GM19468 (cell line): ENCODE data around the gene KRTAP16-1.
"Not testable (repeated sequence)": the region's sequence is repeated elsewhere in the genome, so short reads cannot be mapped to it uniquely, and the experiment has no call there.

Source experiments
- ATAC-seq: cut with Tn5 transposase; IDR thresholded peaks from one replicate; pipeline ENCODE4 v1.9.1; 2021; ENCODE audit warnings: mild to moderate bottlenecking, moderate library complexity, moderate number of reproducible peaks; ENCODE audit not compliant: unreplicated experiment; ENCODE audit errors: extremely low read depth

The KRTAP16-1 gene

DNA sequence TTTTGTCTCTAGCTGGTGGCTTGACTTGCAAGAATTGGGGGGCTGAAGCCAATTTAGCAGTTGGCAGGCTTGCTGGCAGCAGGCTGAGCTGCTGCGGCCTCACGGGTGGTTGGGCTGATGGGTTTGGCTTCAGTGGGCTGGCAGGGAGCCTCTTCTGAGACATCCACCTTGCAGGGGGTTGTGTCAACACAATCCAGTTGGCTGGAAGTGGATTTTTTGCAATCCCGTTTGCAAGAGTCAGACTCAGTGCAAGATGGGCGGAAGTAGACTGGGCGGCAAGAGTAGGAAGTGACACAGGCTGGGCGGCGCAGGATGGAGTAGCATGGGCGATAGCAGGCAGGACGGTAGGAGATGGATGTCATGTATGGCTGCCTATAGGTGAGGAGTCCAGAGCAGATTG lies 1.5 kb downstream of the KRTAP16-1 start:
- no peak for ATAC-seq

DNA sequence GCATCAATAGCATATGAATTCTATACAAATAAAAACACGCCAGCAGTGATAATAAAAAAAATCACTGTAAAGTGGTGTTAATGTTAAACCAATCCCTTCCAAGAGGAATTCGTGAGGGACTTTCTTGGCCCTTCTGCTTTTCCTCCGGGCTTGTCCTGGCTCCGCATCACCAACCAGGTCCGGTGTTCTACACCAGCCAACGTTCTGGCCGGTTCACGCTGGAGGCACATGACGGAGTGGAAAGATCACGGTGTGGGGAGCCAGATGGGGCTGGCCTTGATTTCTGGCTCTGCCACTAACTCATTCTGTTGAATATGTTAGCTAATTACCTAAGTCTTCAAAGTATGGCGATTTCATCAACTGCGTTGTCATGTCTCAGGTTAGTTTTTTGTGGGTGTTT lies 5.0 kb downstream of the KRTAP16-1 start:
- ATAC-seq, result no peak

DNA sequence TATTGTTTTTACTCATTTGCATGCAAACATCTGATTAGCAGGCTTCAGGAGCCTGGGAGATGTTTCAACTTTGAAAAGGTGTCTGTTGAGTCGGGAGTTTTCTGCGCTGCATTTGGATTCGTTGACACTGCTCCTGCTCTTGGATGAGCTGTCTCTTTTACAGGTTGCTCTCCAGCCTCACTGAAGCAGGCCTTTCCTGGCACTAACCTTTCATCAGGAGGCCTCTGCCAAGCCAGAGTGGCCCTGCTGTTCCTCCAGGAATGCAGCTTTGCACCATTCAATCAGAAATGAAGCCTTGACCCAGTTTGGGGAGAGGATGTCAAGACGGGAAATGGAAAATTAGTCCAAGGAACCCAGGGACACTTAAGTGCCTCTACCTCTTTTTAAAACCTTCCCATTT lies 6.1 kb downstream of the KRTAP16-1 start:
- no peak for ATAC-seq

DNA sequence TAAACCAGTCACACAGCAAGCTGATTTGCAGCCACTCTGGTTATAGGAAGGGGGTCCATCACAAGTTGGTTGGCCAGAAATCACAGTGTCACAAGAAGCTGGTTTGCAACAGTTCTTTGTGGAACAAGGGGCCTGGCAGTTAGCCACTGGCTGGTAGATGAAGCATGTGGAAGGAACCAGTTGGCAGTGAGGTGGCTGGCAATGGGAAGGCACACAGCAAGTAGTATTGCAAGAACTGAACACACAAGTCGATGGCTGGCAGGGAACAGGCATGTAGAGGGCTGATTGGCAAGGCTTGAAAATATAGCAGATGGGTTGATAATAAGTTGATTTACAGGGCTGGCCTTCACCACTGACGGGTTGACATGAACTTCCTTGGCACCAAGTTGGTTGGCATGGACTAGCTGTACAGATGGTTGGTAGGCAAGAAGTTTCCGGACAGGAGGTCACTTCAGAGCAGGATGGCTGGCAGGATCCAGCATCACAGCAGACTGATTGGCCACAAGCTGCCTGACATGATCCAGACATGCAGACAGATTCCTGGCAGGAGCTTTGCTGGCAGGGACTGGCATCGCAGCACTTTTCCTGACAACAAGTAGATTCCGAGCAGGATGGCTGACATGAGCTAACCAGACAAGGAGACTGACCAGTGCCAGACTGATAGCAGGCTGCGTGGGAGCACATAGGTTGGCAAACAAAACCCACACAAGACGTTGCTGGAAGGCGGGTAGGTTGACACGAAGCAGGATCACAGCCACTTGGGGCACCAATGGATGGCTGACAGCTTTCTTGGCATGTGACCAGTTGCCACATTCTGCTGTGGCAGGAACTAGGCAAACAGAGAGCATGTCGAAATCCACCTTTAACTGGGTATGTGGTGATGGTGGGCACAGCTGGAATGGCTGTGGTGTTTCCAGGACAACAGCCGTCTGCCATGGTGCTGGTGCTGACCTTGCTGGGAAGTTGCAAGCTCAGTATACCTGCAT lies 6.9 kb downstream of the KRTAP16-1 start, which contains the start of gene KRTAP29-1:
KRTAP29-1 (minus strand) TSS at position 936 of the 986 bp plus-strand sequence; CDS start at position 936, 0 bp downstream.
- no peak for ATAC-seq

DNA sequence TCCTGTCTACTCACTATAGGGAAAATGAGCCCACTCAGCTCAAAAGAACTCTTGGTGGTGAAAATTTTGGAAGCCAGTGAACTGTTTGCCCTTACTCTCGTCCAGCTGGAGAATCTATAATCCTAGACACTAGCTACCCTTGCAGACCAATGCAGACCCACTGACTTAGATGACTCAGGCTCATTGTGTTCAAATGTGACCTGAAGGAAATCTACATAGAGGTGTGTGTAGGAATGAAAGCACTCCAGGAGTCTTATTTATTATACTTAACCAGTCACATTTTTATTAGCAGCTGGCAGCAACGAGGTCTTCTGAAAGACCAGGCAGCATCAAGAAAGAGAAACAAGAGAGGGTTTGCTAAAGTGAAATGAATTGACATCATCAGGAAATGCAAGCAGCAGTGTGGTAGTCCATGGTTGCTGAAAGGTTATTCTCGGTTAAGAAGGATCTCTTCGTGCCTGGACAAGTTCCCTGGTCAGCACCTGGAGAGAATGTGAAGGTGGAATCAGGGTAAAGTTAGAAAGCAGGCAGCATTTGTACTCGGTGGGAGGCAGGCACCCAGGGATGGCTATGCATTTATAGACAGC lies 7.8 kb downstream of the KRTAP16-1 start:
- no peak for ATAC-seq

DNA sequence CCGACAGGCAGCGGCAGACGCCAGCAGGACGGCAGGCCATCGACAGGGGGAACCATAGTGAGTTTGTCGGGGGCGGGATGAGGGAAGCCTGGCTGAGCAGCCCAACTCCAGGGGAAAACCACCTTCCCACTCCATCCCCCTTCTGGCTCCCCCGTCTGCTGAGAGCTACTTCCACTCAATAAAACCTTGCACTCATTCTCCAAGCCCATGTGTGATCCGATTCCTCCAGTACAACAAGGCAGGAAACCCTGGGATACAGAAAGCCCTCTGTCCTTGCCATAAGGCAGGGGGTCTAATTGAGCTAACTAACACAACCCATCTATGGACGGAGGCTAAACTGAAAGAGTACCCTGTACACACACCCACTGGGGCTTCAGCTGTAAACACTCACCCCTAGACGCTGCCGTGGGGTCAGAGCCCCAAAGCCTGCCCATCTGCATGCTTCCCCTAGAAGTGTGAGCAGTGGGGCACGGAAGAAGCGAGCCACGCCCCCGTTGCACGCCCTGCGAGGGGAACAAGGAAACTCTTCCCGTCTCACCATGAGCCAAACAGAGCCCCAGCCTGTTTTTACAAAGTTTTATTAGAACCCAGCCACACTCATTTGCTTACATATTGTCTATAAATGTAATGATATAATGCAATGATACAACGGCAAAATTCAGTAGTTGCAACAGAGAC lies 10.5 kb downstream of the KRTAP16-1 start:
- ATAC-seq, result no peak

DNA sequence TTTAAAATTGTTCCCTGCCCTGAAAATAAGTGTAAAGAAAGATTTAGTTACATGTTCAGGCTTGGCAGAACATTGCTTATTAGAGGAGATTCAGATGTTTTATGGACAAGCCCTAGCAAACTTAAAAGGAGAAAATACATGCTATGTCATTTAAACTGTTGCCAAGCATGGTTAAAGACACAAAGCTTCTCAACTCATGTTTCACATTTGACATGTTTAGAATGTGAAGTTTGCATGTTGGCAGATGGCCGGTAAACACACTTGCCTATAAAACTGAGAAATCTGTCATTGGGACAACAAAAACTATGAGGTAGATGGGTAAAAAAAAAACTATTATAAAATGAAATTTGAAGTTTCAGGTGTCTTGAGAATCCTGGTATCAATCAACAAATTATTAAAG lies 12.3 kb downstream of the KRTAP16-1 start:
- no peak for ATAC-seq

DNA sequence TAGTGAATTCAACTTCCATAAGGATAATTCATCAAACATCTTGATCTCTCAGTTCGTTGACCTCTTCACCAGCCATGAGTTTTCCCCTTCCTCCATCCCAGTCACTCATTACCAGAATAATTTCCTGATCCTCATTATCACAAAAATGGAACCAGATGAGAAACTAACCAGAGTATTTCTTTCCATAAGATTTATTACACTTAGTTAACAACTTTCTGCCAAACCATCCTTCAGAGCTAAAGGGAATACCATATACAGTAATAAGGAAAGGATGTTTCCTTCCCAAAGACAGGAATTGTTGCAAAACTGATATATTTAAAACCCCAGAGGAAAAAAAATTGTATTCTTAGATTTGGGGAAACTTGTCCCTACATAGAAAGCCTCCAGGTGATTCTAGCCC lies 15.1 kb downstream of the KRTAP16-1 start:
- no peak for ATAC-seq

DNA sequence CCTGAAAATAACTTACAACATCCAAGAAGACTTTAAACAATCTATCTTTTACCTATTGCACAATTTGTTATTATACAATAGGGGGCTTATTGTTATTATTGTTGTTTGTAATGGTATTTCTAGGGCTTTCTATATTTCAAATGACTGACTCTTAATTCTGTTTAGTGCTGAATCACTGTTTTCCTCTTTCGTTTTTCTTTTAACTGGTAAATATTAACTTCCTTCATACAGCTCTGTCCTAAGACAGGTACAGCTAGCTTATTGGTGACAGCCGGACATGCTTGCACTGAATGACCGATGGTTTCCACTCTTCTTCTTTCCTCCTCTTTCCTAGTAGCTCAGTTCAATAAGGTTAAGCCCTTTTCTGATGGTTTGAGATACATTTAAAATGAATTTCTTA lies 22.1 kb downstream of the KRTAP16-1 start:
- no peak for ATAC-seq

DNA sequence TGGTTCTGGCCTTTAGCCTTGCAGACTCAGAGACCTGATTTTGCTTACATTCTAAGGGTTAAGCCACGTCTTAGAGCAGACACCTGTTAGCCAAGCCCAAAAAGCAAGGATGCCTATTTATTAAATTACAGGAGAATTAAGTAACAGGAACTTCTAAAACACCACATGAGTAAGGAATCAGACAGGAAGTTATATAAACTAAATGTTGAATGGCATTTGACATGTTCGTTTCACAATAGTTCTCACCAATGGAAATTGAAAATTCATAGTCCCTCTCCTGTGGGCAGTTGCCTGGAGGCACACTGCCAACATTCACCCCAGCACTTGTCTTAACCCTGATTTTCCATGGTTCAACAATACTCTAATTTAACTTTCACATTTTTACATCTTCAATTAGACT lies 24.6 kb downstream of the KRTAP16-1 start:
- ATAC-seq, result no peak

DNA sequence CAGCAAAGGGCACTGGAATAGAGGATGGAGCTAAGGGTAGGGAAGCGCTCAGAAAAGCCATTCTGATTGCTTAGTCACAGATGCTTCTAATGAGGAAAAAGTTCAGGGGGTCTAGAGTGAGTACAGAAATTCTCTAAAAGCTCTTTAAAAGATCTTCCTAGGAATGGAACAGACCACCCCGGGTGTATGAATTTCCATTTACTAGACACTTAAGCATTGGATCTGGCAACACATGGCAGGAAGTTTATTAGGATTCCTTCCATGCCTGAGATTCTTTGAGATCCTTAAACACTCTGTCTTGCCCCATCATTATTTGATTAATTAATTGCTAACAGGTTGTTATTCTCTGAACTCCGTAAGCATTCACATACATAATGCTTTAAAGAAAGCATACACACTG lies 25.1 kb downstream of the KRTAP16-1 start:
- no peak for ATAC-seq

DNA sequence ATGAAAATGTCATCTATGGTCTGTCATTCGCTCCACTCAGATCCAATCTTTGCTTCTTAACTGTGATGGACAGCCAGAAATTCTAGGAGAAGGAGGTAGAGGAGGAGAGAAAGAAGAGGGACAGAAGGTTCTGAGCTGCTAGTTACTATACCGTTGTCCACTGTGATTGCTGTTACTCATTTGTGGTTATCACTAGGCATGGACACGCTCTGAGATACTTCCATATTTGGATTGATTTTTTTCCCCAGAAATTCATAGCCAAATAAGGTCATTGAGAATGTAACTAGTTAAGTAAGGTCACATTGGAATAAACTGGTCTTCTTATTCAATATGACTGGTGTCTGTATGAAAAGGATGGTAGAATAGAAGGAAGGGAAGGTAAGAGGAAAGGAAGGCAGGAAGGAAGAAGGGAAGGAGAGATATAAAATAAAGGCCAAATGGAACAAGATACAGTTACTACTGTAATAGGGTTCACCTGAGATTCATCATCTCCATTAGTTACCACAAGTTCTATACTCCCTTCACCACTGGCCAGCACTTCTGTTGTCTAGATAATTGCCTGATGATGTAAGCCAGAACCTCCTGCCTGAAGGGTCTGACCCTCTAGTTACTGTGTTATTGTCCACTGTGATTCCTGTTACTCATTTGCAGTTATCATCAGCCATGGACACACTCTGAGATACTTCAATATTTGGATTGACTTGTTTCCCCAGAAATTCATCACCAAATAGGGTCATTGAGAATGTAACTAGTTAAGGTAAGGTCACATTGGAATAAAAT lies 30.7 kb downstream of the KRTAP16-1 start:
- no peak for ATAC-seq

DNA sequence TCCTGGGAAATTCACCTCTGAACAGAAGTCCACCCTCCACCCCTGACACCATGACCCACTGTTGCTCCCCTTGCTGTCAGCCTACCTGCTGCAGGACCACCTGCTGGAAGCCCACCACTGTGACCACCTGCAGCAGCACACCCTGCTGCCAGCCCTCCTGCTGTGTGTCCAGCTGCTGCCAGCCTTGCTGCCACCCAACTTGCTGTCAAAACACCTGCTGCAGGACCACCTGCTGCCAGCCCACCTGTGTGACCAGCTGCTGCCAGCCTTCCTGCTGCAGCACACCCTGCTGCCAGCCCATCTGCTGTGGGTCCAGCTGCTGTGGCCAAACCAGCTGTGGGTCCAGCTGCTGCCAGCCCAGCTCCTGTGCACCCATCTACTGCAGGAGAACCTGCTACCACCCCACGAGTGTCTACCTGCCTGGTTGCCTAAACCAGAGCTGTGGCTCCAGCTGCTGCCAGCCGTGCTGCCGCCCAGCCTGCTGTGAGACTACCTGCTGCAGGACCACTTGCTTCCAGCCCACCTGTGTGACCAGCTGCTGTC lies 33.4 kb downstream of the KRTAP16-1 start, which contains the start of gene KRTAP9-7:
KRTAP9-7 (plus strand) TSS at position 51 of the 543 bp plus-strand sequence; CDS start at position 51, 0 bp downstream.
- ATAC-seq, result not testable (repeated sequence)

DNA sequence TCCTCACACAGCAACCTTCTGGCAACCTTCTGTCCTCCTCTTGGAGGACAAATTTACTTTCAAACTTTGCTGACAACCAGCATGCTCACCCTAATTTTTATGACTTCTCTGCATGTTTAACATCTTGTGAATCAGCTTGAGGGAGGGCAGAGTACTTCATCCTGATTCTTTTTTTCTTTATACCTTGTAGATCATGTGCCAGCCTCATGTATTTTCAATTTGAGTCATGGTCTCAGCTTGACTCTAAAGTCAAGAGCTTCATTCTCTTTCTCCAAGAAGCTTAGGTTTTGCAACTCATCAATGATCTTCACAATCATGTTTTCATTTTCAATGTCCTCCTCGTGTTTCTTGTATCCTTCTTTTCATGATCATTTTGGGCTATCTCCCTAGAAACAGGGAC lies 37.3 kb downstream of the KRTAP16-1 start:
- no peak for ATAC-seq

DNA sequence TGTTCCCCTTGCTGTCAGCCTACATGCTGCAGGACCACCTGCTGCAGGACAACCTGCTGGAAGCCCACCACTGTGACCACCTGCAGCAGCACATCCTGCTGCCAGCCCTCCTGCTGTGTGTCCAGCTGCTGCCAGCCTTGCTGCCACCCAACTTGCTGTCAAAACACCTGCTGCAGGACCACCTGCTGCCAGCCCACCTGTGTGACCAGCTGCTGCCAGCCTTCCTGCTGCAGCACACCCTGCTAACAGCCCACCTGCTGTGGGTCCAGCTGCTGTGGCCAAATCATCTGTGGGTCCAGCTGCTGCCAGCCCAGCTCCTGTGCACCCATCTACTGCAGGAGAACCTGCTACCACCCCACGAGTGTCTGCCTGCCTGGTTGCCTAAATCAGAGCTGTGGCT lies 37.8 kb downstream of the KRTAP16-1 start:
- ATAC-seq, result not testable (repeated sequence)

DNA sequence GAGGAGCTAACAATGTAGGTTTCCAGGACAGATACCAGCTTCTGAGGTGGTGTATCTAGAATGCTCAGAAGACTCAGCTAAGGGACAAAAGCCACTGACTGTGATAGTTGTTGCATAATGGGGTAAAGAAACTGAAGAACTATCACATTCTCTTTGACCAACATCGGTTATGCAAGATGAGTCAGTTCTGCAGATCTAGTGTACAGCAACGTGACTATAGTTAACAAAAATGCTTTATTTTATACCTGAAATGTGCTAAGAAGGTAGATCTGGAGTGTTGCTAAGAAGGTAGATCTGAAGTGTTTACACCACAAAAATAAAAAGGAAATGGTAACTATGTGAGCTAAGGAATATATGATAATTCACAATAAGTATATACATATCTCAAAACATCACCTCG lies 41.4 kb downstream of the KRTAP16-1 start:
- no peak for ATAC-seq

DNA sequence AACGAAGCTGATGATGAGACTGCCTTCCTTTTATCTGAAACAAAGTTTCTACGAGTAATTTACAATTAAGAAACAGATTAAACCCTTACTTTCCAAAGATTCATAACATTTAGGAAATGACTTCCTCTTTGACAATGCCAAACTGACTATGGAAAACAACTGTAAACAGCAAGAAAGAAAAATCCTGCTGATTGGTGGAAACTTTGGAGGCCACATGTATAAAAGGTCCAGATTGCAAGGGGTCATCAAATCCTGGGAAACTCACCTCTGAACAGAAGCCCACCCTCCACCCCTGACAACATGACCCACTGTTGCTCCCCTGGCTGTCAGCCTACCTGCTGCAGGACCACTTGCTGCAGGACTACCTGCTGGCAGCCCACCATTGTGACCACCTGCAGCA lies 44.0 kb downstream of the KRTAP16-1 start, which contains the start of gene KRTAP9-6:
KRTAP9-6 (plus strand) TSS at position 301 of the 400 bp plus-strand sequence; CDS start at position 301, 0 bp downstream.
- ATAC-seq, result no peak

DNA sequence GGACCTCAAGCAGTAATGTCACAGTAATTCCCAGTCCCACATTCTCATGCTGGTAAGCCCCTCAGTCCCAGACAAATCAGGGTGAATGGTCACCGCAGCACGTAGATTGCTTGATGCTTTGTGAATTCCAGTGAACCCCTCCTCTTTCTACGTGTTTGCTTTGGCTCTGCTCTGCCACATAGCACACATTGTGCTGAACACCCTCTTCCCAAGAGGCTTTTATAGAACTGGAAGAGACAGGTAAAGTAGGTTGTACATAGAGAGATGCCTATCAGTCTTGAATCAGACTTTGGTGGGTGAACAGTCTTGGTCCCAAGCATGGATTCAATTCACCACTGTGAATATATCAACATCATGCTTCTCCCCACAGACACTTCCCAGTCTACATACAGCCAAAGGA lies 44.5 kb downstream of the KRTAP16-1 start:
- no peak for ATAC-seq

DNA sequence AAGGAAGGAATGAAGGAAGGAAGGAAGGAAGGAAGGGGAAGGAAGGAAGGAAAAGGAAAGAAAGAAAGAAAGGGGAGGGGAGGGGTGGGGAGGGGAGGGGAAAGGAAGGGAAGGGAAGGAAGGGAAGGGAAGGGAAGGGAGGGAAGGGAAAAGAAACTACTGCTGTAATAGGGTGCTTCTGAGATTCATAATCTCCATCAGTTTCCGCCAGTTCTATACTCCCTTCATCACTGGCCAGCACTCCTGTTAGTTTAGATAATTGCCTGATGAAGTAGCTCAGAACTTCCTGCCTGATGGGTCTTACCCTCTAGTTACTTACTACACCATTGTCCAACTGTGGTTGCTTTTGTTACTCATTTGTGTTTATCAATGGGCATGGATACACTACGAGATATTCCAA lies 45.9 kb downstream of the KRTAP16-1 start:
- ATAC-seq, result no peak

DNA sequence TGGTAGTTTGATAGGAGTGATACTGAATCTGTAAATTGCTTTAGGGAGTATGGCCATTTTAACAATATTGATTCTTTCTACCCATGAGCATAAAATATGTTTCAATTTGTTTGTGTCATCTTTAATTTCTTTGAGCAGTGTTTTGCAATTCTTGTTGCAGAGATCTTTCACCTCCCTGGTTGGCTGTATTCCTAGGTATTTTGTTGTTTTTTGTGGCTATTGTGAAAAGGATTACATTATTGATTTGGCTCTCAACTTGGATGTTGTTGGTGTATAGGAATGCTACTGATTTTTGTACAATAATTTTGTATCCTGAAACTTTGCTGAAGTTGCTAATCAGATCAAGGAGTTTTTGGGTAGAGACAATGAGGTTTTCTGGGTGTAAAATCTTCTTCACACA lies 50.7 kb downstream of the KRTAP16-1 start:
- ATAC-seq, result no peak
